Stimulated activated CD8-positive, alpha-beta memory T cell treated with anti-CD3 and anti-CD28 coated beads, Interleukin-15, amount 100 ng/mL, for 24 hours (primary cell): ENCODE data around the gene TOP3A.
A peak's percentile ranks its signal among the peaks of the same experiment; 100 is the strongest.
"Not testable (repeated sequence)": the region's sequence is repeated elsewhere in the genome, so short reads cannot be mapped to it uniquely, and the experiment has no call there.

Experiments used
- DNase-seq: peaks from one replicate; pipeline ENCODE4 v3.0.0-alpha.2; 2020; ENCODE audit warnings: low read depth

TOP3A gene

GRCh38 chr17:18323507-18324139 is 8.8 kb upstream of the TOP3A start:
- DNase-seq: no peak

- DNase-seq: no peak
Observed at GRCh38 chr17:18323007-18323406, 8.2 kb upstream of the TOP3A start.

GRCh38 chr17:18322522-18322921 is 7.7 kb upstream of the TOP3A start:
- no peak for DNase-seq

- no peak for DNase-seq
Observed at GRCh38 chr17:18321309-18321708, 6.5 kb upstream of the TOP3A start.

GRCh38 chr17:18320301-18320700 is 5.5 kb upstream of the TOP3A start:
- DNase-seq: no peak

- DNase-seq: no peak
Observed at GRCh38 chr17:18319604-18320256, 4.9 kb upstream of the TOP3A start.

- no peak for DNase-seq
Observed at GRCh38 chr17:18318771-18319450, 4.1 kb upstream of the TOP3A start.

- DNase-seq: no peak
Observed at GRCh38 chr17:18318117-18318516, 3.3 kb upstream of the TOP3A start.

- DNase-seq: no peak
Observed at GRCh38 chr17:18315961-18316360, 1.2 kb upstream of the TOP3A start.

GRCh38 chr17:18315562-18315922 is 748 bp upstream of the TOP3A start:
- no peak for DNase-seq

- DNase-seq: peak; percentile 13
Observed at GRCh38 chr17:18314059-18314730, 599 bp downstream of the TOP3A start.

GRCh38 chr17:18309202-18309601 is 5.6 kb downstream of the TOP3A start:
- no peak for DNase-seq

GRCh38 chr17:18303206-18303605 is 11.6 kb downstream of the TOP3A start:
- DNase-seq: not testable (repeated sequence)

GRCh38 chr17:18300725-18301480 is 13.9 kb downstream of the TOP3A start:
- DNase-seq: no peak

GRCh38 chr17:18298061-18298460 is 16.7 kb downstream of the TOP3A start:
- not testable (repeated sequence) for DNase-seq

- DNase-seq: no peak
Observed at GRCh38 chr17:18291718-18292540, 22.9 kb downstream of the TOP3A start.

GRCh38 chr17:18285296-18285695 is 29.5 kb downstream of the TOP3A start:
- no peak for DNase-seq

- no peak for DNase-seq
Observed at GRCh38 chr17:18281788-18282187, 33.0 kb downstream of the TOP3A start.

GRCh38 chr17:18280766-18281371 is 33.9 kb downstream of the TOP3A start:
- no peak for DNase-seq

- no peak for DNase-seq
Observed at GRCh38 chr17:18280249-18280648, 34.5 kb downstream of the TOP3A start.

- DNase-seq: no peak
Observed at GRCh38 chr17:18278867-18279266, 35.9 kb downstream of the TOP3A start.
